RWPE2 (cell line): ENCODE results near the gene DNAJC5.
A peak's percentile ranks its signal among the peaks of the same experiment; 100 is the strongest.
"Not testable (repeated sequence)": the region's sequence is repeated elsewhere in the genome, so short reads cannot be mapped to it uniquely, and the experiment has no call there.

ENCODE experiments used
- ATAC-seq: fragments of 200-7000 bp; cut with Tn5 transposase; 3 replicates; pipeline ENCODE4 v1.9.1; 2021; ENCODE audit warnings: low read depth
- DNase-seq: peaks from one replicate; pipeline ENCODE4 v3.0.0-alpha.2; 2020; ENCODE audit warnings: low spot score
- H3K27ac ChIP-seq: fragments of 450-650 bp; 2 replicates; pipeline ENCODE4 v1.5.1; 2017; ENCODE audit warnings: mild to moderate bottlenecking; ENCODE audit not compliant: poor library complexity, severe bottlenecking
- H3K27me3 ChIP-seq: fragments of 250-450 bp; sonication (Bioruptor Pico); 2 replicates; pipeline ENCODE4 v1.5.1; 2021; ENCODE audit warnings: mild to moderate bottlenecking, moderate library complexity; ENCODE audit not compliant: insufficient read depth, poor library complexity, severe bottlenecking
- H3K36me3 ChIP-seq: fragments of 250-450 bp; sonication (Bioruptor Pico); 2 replicates; pipeline ENCODE4 v1.5.1; 2020; ENCODE audit warnings: low read depth, mild to moderate bottlenecking, moderate library complexity
- H3K4me1 ChIP-seq: fragments of 250-450 bp; sonication (Bioruptor Pico); 2 replicates; pipeline ENCODE4 v1.5.1; 2021; ENCODE audit warnings: mild to moderate bottlenecking, moderate library complexity; ENCODE audit not compliant: insufficient read depth, poor library complexity, severe bottlenecking
- H3K4me3 ChIP-seq: fragments of 250-450 bp; sonication (Bioruptor Pico); 2 replicates; pipeline ENCODE4 v1.5.1; 2021; ENCODE audit warnings: mild to moderate bottlenecking, moderate library complexity; ENCODE audit not compliant: severe bottlenecking
- H3K9me3 ChIP-seq: fragments of 250-450 bp; sonication (Bioruptor Pico); 2 replicates; pipeline ENCODE4 v1.5.1; 2021; ENCODE audit warnings: mild to moderate bottlenecking, moderate library complexity; ENCODE audit not compliant: severe bottlenecking
- TF ChIP-seq, protein P1 (sequence below): fragments of 450-650 bp; IDR thresholded peaks from one replicate; pipeline ENCODE4 v1.5.1; 2017; ENCODE audit warnings: mild to moderate bottlenecking, moderate library complexity; ENCODE audit not compliant: poor library complexity, severe bottlenecking

The DNAJC5 gene

DNA sequence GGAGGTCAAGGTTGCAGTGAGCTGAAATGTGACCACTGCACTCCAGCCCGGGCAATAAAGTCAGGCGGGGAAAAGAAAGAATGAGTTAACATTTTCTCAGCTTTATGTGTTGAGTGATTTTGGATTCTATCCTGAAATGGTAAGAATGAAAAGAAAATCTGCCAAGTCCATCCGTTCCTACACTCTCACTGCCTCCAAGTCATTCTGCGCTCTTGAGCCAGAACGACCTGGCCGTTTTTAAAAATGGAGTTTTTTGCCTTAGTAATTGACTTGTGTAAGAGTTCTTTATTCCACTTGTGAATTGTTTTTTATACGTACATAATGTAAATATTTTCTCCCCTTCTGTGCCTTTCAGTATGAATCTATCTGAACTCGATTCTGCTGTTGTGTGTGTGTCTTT, 28.7 kb downstream of the DNAJC5 start:
- no peaks in the 10 kb centered on the region for H3K9me3 ChIP-seq
- H3K27ac ChIP-seq: no peak overlapping the region
- H3K4me1 ChIP-seq: no peaks in the 10 kb centered on the region
- no peaks in the 10 kb centered on the region for H3K27me3 ChIP-seq
- no peak for DNase-seq
- TF ChIP-seq, protein P1, sequence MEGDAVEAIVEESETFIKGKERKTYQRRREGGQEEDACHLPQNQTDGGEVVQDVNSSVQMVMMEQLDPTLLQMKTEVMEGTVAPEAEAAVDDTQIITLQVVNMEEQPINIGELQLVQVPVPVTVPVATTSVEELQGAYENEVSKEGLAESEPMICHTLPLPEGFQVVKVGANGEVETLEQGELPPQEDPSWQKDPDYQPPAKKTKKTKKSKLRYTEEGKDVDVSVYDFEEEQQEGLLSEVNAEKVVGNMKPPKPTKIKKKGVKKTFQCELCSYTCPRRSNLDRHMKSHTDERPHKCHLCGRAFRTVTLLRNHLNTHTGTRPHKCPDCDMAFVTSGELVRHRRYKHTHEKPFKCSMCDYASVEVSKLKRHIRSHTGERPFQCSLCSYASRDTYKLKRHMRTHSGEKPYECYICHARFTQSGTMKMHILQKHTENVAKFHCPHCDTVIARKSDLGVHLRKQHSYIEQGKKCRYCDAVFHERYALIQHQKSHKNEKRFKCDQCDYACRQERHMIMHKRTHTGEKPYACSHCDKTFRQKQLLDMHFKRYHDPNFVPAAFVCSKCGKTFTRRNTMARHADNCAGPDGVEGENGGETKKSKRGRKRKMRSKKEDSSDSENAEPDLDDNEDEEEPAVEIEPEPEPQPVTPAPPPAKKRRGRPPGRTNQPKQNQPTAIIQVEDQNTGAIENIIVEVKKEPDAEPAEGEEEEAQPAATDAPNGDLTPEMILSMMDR: no peak
- peaks cover 71% of the 10 kb centered on the region for H3K36me3 ChIP-seq
- H3K4me3 ChIP-seq: no peak overlapping the region
- ATAC-seq: no peak

DNA sequence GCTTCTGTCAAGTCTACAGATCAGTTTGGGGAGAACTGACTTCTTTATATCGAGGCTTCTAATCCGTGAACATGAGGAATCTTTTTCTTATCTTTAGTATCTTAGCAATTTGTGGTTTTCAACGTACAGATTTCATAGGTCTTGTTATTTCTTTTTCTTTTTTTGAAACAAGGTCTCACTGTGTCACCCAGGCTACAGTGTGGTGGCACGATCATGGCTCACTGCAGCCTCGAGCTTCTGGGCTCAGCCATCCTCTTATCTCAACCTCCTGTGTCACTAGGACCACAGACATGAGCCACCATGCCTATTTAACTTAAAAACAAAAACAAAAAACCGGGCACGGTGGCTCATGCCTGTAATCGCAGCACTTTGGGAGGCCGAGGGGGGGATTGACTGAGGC, 29.3 kb downstream of the DNAJC5 start:
- H3K9me3 ChIP-seq: no peaks in the 10 kb centered on the region
- no peaks in the 10 kb centered on the region for H3K4me1 ChIP-seq
- H3K27ac ChIP-seq: no peak overlapping the region
- H3K4me3 ChIP-seq: no peak overlapping the region
- H3K27me3 ChIP-seq: no peaks in the 10 kb centered on the region
- no peak for DNase-seq
- TF ChIP-seq, protein P1: no peak
- ATAC-seq: no peak
- peaks cover 71% of the 10 kb centered on the region for H3K36me3 ChIP-seq

DNA sequence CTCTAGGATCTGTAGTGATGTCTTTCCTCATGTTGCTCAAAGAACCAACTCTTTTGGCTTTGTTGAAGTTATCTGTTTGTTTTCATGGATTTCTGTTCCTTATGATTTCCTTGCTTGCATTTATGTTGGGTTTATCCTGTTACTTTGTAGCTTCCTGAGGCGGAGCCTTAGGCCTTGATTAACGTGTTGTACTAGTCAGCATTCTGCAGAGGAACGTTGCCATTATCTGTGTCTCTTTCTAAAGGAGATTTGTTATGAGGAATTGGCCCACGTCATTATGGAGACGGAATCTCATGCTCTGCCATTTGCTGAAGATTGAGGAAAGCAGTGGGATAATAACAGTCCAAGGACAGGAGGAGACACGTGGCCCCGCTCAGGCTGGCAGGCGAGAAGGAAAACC, 31.4 kb downstream of the DNAJC5 start:
- H3K4me1 ChIP-seq: no peaks in the 10 kb centered on the region
- ATAC-seq: no peak
- TF ChIP-seq, protein P1: no peak
- DNase-seq: no peak
- peaks cover 77% of the 10 kb centered on the region for H3K36me3 ChIP-seq
- H3K27me3 ChIP-seq: no peaks in the 10 kb centered on the region
- no peak overlapping the region for H3K4me3 ChIP-seq
- H3K9me3 ChIP-seq: no peaks in the 10 kb centered on the region
- H3K27ac ChIP-seq: no peak overlapping the region

DNA sequence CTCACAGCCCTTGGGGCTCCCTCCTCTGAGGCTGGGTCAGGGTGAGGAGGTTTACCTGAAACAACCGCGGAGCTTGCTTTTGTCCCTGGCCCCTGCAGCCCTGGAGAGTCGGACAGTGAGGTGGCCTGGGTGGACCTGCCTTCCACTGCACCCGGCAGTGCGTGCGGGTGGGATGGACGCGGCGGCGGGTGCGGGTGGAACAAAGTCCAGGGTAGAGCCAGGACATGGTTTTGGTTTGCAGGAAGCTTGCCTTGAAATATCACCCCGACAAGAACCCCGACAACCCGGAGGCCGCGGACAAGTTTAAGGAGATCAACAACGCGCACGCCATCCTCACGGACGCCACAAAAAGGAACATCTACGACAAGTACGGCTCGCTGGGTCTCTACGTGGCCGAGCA, 34.1 kb downstream of the DNAJC5 start:
- TF ChIP-seq, protein P1: no peak
- Histone ChIP-seq H3K27me3 (no peaks in the 10 kb centered on the region), H3K4me1 (no peaks in the 10 kb centered on the region), H3K36me3 (peaks cover 82% of the 10 kb centered on the region), H3K27ac (no peak overlapping the region), H3K4me3 (no peak overlapping the region), H3K9me3 (no peaks in the 10 kb centered on the region)
- ATAC-seq (no peak), DNase-seq (peak; percentile 84)

DNA sequence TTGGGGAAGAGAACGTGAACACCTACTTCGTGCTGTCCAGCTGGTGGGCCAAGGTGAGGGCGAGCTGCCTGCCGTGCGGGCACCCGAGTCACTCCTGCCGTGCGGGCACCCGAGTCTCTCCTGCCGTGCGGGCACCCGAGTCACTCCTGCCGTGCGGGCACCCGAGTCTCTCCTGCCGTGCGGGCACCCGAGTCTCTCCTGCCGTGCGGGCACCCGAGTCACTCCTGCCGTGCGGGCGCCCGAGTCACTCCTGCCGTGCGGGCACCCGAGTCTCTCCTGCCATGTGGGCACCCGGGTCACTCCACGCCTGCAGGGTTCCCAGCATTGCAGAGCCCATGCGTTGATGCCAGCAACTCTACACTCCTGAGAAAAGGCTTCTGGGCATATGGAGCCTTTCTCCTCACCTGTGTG, 34.6 kb downstream of the DNAJC5 start:
- H3K9me3 ChIP-seq, ATAC-seq, H3K27ac ChIP-seq, H3K4me1 ChIP-seq, H3K4me3 ChIP-seq, H3K27me3 ChIP-seq: not testable (repeated sequence)
- peak; percentile 76 for DNase-seq
- H3K36me3 ChIP-seq: peaks cover 85% of the 10 kb centered on the region
